BLaER1 (cell line): ENCODE results near the gene ZBTB20.

Source experiments
- H3K27ac ChIP-seq: shearing (Covaris generic); formaldehyde crosslinking; 2 replicates; pipeline ENCODE4 v1.8.1; 2022
- H3K27me3 ChIP-seq: shearing (Covaris generic); formaldehyde crosslinking; 2 replicates; pipeline ENCODE4 v1.8.1; 2022
- H3K36me3 ChIP-seq: shearing (Covaris generic); formaldehyde crosslinking; 2 replicates; pipeline ENCODE4 v1.8.1; 2022
- H3K4me1 ChIP-seq: shearing (Covaris generic); formaldehyde crosslinking; 2 replicates; pipeline ENCODE4 v1.8.1; 2022
- H3K4me2 ChIP-seq: shearing (Covaris generic); formaldehyde crosslinking; 2 replicates; pipeline ENCODE4 v1.8.1; 2022
- H3K4me3 ChIP-seq: shearing (Covaris generic); formaldehyde crosslinking; 2 replicates; pipeline ENCODE4 v1.8.1; 2022
- H3K9ac ChIP-seq: shearing (Covaris generic); formaldehyde crosslinking; 2 replicates; pipeline ENCODE4 v1.8.1; 2022
- H3K9me3 ChIP-seq: shearing (Covaris generic); formaldehyde crosslinking; 2 replicates; pipeline ENCODE4 v1.8.1; 2022
- H4K20me1 ChIP-seq: shearing (Covaris generic); formaldehyde crosslinking; 2 replicates; pipeline ENCODE4 v1.8.1; 2022
- Cebpa-rat ChIP-seq: shearing (Covaris generic); IDR thresholded peaks from 2 replicates; pipeline ENCODE4 v1.8.1; 2022

The ZBTB20 gene

GRCh38 chr3:114350271-114350670, 796.8 kb downstream of the ZBTB20 start:
- TF ChIP-seq Cebpa-rat = no peak
- H3K9ac ChIP-seq = no peak overlapping the region
- peaks cover 22% of the 10 kb centered on the region for H3K36me3 ChIP-seq

GRCh38 chr3:114344492-114344891, 802.6 kb downstream of the ZBTB20 start:
- Histone ChIP-seq H3K36me3 (no peaks in the 10 kb centered on the region), H3K4me2 (no peak overlapping the region), H3K27ac (no peak overlapping the region), H3K9me3 (no peaks in the 10 kb centered on the region), H4K20me1 (no peaks in the 10 kb centered on the region), H3K4me1 (no peaks in the 10 kb centered on the region), H3K27me3 (no peaks in the 10 kb centered on the region), H3K9ac (no peak overlapping the region), H3K4me3 (no peak overlapping the region)
- no peak for TF ChIP-seq Cebpa-rat

More at GRCh38 chr3:114350271-114350670, 796.8 kb downstream of the ZBTB20 start:
- no peaks in the 10 kb centered on the region for H4K20me1 ChIP-seq
- H3K27ac ChIP-seq = no peak overlapping the region
- H3K4me1 ChIP-seq = no peaks in the 10 kb centered on the region
- H3K4me2 ChIP-seq = no peak overlapping the region
- H3K27me3 ChIP-seq = no peaks in the 10 kb centered on the region
- no peak overlapping the region for H3K4me3 ChIP-seq
- H3K9me3 ChIP-seq = peaks cover 15% of the 10 kb centered on the region

GRCh38 chr3:114338651-114339357, 808.3 kb downstream of the ZBTB20 start:
- no peak for TF ChIP-seq Cebpa-rat
- no peaks in the 10 kb centered on the region for H4K20me1 ChIP-seq
- H3K4me3 ChIP-seq = no peak overlapping the region
- no peak overlapping the region for H3K27ac ChIP-seq
- H3K36me3 ChIP-seq = peaks cover 6% of the 10 kb centered on the region
- H3K9ac ChIP-seq = no peak overlapping the region
- H3K9me3 ChIP-seq = no peaks in the 10 kb centered on the region
- H3K27me3 ChIP-seq = no peaks in the 10 kb centered on the region
- no peak overlapping the region for H3K4me2 ChIP-seq
- H3K4me1 ChIP-seq = no peaks in the 10 kb centered on the region

- TF ChIP-seq Cebpa-rat = no peak
- H3K9ac ChIP-seq = no peak overlapping the region
Measured at GRCh38 chr3:114336857-114337256, 810.2 kb downstream of the ZBTB20 start.

GRCh38 chr3:114336122-114336697, 810.9 kb downstream of the ZBTB20 start:
- TF ChIP-seq Cebpa-rat = no peak
- Histone ChIP-seq H3K27ac (no peak overlapping the region), H3K27me3 (no peaks in the 10 kb centered on the region), H3K36me3 (peaks cover 6% of the 10 kb centered on the region), H4K20me1 (no peaks in the 10 kb centered on the region), H3K9ac (no peak overlapping the region), H3K4me1 (no peaks in the 10 kb centered on the region), H3K4me2 (no peak overlapping the region), H3K4me3 (no peak overlapping the region), H3K9me3 (0 out of 2 replicates have a peak, but pooled peaks cover 8% of the 10 kb centered on the region)

More at GRCh38 chr3:114336857-114337256, 810.2 kb downstream of the ZBTB20 start:
- Histone ChIP-seq H3K4me2 (no peak overlapping the region), H3K27me3 (no peaks in the 10 kb centered on the region), H3K4me3 (no peak overlapping the region), H3K4me1 (no peaks in the 10 kb centered on the region), H3K36me3 (peaks cover 6% of the 10 kb centered on the region), H3K27ac (no peak overlapping the region), H4K20me1 (no peaks in the 10 kb centered on the region), H3K9me3 (0 out of 2 replicates have a peak, but pooled peaks cover 6% of the 10 kb centered on the region)

- H4K20me1 ChIP-seq = no peaks in the 10 kb centered on the region
- no peaks in the 10 kb centered on the region for H3K27me3 ChIP-seq
- H3K9ac ChIP-seq = no peak overlapping the region
- no peak overlapping the region for H3K27ac ChIP-seq
- 0 out of 2 replicates have a peak, but pooled peaks cover 8% of the 10 kb centered on the region for H3K9me3 ChIP-seq
- TF ChIP-seq Cebpa-rat = no peak
- no peaks in the 10 kb centered on the region for H3K4me1 ChIP-seq
- H3K4me3 ChIP-seq = no peak overlapping the region
- H3K36me3 ChIP-seq = peaks cover under 1% of the 10 kb centered on the region
- H3K4me2 ChIP-seq = no peak overlapping the region
Measured at GRCh38 chr3:114333923-114334240, 813.2 kb downstream of the ZBTB20 start.

GRCh38 chr3:114333180-114333922, 813.7 kb downstream of the ZBTB20 start:
- no peak for TF ChIP-seq Cebpa-rat
- Histone ChIP-seq H4K20me1 (no peaks in the 10 kb centered on the region), H3K9me3 (0 out of 2 replicates have a peak, but pooled peaks cover 8% of the 10 kb centered on the region), H3K27ac (no peak overlapping the region), H3K4me1 (no peaks in the 10 kb centered on the region), H3K9ac (no peak overlapping the region), H3K4me3 (no peak overlapping the region), H3K36me3 (no peaks in the 10 kb centered on the region), H3K27me3 (no peaks in the 10 kb centered on the region), H3K4me2 (no peak overlapping the region)

GRCh38 chr3:114332342-114333179, 814.5 kb downstream of the ZBTB20 start:
- Histone ChIP-seq H3K9ac (no peak overlapping the region), H3K36me3 (no peaks in the 10 kb centered on the region), H3K27me3 (no peaks in the 10 kb centered on the region), H3K27ac (no peak overlapping the region), H4K20me1 (no peaks in the 10 kb centered on the region), H3K9me3 (0 out of 2 replicates have a peak, but pooled peaks cover 8% of the 10 kb centered on the region), H3K4me3 (no peak overlapping the region), H3K4me2 (no peak overlapping the region), H3K4me1 (no peaks in the 10 kb centered on the region)
- no peak for TF ChIP-seq Cebpa-rat

- Histone ChIP-seq H4K20me1 (no peaks in the 10 kb centered on the region), H3K27me3 (no peaks in the 10 kb centered on the region), H3K9ac (no peak overlapping the region), H3K4me3 (no peak overlapping the region), H3K4me1 (no peaks in the 10 kb centered on the region), H3K36me3 (no peaks in the 10 kb centered on the region), H3K9me3 (0 out of 2 replicates have a peak, but pooled peaks cover 8% of the 10 kb centered on the region), H3K4me2 (no peak overlapping the region), H3K27ac (no peak overlapping the region)
- TF ChIP-seq Cebpa-rat = no peak
Measured at GRCh38 chr3:114331710-114332109, 815.4 kb downstream of the ZBTB20 start.
